ENCODE results near the gene PARD3B. TPM values are rescaled to one million over a fixed set of nuclear protein-coding genes. Genes with fewer than 3 reads are reported as not detected.

PARD3B gene
- total RNA-seq, 4 donors from 2014 or later, result 27.8 to 39.3 (median 33.7) TPM

DNA sequence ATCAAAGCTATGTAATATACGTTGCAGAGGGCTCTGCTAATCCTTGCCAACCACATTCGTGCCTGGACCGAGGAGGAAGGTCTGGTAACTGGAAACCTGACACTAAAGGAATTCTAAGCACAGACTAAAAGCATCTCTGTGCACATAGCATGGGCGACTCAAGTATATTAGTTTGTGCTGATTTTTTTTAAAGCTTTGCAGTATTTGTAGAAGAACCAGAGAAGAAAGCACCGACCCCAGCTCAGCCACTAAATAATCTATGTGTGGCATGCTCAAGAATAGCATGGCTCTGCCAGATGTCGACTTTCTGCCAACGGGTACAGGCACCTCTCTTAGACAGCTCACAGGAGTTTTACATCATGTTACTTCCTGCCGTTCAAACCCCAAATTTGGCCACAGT is 1063.8 kb downstream of the PARD3B start:
- TF ChIP-seq, protein P1, sequence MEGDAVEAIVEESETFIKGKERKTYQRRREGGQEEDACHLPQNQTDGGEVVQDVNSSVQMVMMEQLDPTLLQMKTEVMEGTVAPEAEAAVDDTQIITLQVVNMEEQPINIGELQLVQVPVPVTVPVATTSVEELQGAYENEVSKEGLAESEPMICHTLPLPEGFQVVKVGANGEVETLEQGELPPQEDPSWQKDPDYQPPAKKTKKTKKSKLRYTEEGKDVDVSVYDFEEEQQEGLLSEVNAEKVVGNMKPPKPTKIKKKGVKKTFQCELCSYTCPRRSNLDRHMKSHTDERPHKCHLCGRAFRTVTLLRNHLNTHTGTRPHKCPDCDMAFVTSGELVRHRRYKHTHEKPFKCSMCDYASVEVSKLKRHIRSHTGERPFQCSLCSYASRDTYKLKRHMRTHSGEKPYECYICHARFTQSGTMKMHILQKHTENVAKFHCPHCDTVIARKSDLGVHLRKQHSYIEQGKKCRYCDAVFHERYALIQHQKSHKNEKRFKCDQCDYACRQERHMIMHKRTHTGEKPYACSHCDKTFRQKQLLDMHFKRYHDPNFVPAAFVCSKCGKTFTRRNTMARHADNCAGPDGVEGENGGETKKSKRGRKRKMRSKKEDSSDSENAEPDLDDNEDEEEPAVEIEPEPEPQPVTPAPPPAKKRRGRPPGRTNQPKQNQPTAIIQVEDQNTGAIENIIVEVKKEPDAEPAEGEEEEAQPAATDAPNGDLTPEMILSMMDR (IDR thresholded peaks at IDR 0.05), result no peak
- ATAC-seq (ENCODE audit: low FRiP score) (no peak), DNase-seq (ENCODE audit: low spot score) (no peak)

DNA sequence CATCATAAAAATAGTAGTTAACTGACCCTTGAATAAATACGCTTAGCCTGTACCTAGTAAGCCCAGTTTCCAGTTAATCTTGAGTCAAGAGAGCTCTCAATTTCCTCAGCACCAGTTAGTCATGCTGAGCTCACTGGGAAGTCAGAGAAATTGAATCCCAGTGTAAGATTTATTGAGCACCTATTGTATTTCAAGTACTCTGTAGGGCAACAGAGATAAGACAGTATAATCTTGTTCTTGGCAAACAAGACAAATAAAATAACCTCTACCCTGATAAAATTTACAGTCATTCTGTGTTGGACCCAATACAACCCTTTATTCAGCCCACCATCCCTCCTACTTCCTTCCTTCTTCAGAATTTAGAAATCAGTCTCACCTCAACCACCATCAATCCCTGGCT is 1065.2 kb downstream of the PARD3B start:
- DNase-seq (ENCODE audit: low spot score) (no peak), ATAC-seq (ENCODE audit: low FRiP score) (no peak)
- TF ChIP-seq, protein P1 (IDR thresholded peaks at IDR 0.05), result no peak

DNA sequence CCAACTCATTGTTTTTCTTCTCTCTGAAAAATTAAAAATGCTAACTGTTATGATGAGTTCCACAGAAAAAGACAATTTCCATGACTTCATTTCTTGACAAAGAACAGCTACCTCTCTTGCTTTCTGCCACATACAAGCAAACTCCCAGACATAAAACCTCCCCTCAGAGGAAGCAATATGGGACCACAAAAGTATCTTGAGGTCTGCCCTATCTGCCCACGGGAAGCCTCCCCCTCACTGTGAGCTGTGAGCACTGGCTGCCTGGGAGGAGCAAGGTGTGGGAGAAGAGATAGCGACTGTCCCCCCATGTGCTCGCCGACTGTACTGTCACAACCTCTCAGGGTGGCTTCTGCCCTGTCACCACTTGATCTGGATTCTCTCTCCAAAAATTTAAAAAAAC is 1067.4 kb downstream of the PARD3B start:
- TF ChIP-seq, protein P1 (IDR thresholded peaks at IDR 0.05), result no peak
- DNase-seq (ENCODE audit: low spot score) (no peak), ATAC-seq (ENCODE audit: low FRiP score) (no peak)

DNA sequence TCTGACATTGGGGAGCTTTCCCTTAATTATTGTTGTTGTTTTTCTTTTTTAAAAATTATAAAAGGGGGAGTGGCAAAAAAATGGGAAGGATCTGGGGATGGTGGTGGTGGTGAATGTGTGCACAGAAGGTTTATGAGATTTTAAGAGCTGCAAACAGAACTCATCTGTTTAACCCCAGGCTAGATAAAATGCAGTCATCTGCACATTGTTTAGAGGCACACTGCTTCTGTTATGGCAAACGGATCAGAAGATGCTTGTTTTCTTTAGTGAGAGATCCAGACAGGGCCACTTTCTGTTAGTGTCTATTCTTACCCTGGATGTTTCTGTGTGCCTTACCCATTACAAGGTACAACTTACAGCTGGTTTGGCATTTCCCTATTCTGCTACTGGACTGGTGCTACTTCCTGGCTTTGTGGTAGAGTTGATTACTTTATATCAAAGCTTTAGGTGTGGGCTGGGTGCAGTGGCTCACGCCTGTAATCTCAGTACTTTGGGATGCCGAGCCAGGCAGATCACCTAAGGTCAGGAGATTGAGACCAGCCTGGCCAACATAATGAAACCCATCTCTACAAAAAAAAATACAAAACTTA is 1068.8 kb downstream of the PARD3B start:
- ATAC-seq (ENCODE audit: low FRiP score), result no peak
- DNase-seq (ENCODE audit: low spot score), result no peak
- TF ChIP-seq, protein P1 (IDR thresholded peaks at IDR 0.05), result no peak

- TF ChIP-seq, protein P1 (IDR thresholded peaks at IDR 0.05), result no peak
- no peak for ATAC-seq (ENCODE audit: low FRiP score)
- DNase-seq (ENCODE audit: low spot score), result no peak
These were observed 1069.7 kb downstream of the PARD3B start for GRCh38 chr2:205614965-205615364.

DNA sequence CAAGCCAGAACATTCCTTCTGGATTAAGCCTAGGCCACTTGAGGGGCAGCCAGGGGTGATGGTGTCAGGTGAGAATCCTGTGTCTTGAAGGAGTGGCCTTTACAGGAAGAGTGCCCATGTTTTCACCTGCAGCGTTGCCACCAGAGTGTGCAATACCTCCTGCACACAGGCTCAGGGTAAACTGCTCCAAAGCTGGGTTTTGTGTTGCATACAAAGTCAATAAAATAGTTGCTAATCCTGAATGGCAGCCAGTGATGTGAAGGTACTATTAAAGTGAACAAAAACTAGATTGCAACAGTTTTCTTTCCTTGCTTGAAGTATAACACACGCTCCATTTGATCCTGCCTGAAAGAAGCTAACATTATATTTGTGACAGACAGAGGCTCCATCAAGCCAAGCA is 1072.6 kb downstream of the PARD3B start:
- no peak for ATAC-seq (ENCODE audit: low FRiP score)
- TF ChIP-seq, protein P1 (IDR thresholded peaks at IDR 0.05), result no peak
- DNase-seq (ENCODE audit: low spot score), result no peak

DNA sequence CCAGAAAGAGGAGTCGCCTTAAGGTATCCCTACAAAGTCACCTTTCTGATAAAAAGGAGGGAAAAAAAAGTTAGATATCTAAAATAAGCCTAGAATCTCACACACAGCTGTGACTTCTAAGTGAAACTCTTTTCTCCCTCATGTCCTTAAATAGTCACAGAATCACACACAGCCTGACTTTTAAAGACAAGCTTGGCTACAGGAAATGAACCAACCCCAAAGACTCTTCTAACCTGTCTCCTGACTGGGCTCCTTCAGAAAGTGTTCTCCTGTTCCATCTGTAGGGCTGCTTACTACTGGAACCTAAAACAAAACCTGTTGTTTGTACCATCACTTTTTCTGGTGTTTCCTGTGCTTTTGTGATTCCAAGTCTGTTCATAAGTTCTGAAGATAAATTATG is 1074.3 kb downstream of the PARD3B start:
- ATAC-seq (ENCODE audit: low FRiP score) (no peak), DNase-seq (ENCODE audit: low spot score) (no peak)
- TF ChIP-seq, protein P1 (IDR thresholded peaks at IDR 0.05), result no peak

All from omental fat pad (tissue), 4 donors.